DND-41 (cell line): Measurements from ENCODE around the gene ATG5.

Experiments used
- EZH2 ChIP-seq: IDR thresholded peaks from 3 replicates; pipeline ENCODE4 v1.6.1; 2012; ENCODE audit warnings: borderline replicate concordance, low read depth, mild to moderate bottlenecking, moderate library complexity, low read length, inconsistent platforms; ENCODE audit not compliant: severe bottlenecking
- TF ChIP-seq, protein P1 (sequence below): IDR thresholded peaks from 2 replicates; pipeline ENCODE4 v1.5.1; 2012; ENCODE audit warnings: borderline replicate concordance, low read length, moderate library complexity, mild to moderate bottlenecking; ENCODE audit not compliant: poor library complexity, severe bottlenecking; ENCODE audit errors: extremely low read depth

DNA sequence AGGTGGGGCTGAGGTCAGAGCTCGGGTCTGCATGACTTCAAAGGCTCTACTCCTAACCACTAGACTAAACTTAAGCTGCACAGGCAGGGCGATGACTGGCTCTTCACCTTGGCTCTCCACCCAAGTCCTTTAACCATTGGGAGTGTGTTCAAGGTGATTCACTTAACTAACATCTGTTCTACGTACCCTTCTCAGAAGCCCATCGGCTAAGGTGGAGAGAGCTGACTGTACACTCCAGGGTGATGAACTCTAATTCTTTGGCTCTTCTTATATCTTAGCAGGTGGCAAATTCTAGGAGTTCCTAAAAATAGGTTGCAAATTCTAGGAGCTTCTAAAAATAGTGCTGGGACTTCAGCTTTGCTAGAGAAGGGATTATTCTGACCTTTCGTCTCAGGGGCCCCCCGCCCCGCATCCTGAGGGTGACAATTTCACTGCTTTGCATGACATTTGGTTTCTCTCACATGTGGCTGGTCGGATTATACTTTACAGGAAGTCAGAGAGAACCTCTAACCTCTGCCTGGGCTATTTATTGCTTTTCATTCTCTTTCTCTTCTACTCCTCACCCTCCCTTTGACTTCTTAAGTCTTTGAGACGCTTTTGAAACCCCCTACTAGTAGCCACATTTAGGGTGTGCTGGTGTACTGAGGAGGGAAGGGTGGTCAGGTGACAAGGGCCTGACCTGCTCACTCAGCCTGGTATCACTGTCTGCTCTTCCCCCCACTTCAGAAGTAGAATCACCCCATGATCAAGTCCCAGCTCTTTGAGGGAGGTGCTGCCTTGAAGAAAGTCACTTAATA lies 183.9 kb downstream of the ATG5 start:
- TF ChIP-seq, protein P1, sequence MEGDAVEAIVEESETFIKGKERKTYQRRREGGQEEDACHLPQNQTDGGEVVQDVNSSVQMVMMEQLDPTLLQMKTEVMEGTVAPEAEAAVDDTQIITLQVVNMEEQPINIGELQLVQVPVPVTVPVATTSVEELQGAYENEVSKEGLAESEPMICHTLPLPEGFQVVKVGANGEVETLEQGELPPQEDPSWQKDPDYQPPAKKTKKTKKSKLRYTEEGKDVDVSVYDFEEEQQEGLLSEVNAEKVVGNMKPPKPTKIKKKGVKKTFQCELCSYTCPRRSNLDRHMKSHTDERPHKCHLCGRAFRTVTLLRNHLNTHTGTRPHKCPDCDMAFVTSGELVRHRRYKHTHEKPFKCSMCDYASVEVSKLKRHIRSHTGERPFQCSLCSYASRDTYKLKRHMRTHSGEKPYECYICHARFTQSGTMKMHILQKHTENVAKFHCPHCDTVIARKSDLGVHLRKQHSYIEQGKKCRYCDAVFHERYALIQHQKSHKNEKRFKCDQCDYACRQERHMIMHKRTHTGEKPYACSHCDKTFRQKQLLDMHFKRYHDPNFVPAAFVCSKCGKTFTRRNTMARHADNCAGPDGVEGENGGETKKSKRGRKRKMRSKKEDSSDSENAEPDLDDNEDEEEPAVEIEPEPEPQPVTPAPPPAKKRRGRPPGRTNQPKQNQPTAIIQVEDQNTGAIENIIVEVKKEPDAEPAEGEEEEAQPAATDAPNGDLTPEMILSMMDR: no peak
- TF ChIP-seq EZH2: no peak
